ENCODE data around the gene RAMP1.

RAMP1 gene

DNA sequence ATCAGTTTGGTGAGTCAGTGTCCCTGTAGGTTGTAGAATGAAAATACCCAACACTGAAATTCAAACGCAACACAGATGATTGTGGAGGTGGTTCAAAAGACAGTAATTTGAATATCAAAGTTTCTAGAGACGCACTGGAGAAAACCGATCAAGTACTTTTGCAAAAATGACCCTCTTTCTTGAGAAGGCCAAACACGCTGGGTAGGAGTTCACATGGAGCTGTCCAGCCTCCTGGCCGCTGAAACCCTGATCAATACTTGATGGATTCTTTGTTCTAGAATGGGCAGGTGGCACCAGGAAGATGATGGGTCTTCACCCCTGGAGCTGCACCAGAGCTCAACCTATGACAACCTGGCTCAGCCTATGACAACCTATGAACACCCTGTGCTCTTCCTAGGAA is 67.7 kb downstream of the RAMP1 start:
- no peak for DNase-seq (ENCODE audit: low read depth)
- TF ChIP-seq, protein P1, sequence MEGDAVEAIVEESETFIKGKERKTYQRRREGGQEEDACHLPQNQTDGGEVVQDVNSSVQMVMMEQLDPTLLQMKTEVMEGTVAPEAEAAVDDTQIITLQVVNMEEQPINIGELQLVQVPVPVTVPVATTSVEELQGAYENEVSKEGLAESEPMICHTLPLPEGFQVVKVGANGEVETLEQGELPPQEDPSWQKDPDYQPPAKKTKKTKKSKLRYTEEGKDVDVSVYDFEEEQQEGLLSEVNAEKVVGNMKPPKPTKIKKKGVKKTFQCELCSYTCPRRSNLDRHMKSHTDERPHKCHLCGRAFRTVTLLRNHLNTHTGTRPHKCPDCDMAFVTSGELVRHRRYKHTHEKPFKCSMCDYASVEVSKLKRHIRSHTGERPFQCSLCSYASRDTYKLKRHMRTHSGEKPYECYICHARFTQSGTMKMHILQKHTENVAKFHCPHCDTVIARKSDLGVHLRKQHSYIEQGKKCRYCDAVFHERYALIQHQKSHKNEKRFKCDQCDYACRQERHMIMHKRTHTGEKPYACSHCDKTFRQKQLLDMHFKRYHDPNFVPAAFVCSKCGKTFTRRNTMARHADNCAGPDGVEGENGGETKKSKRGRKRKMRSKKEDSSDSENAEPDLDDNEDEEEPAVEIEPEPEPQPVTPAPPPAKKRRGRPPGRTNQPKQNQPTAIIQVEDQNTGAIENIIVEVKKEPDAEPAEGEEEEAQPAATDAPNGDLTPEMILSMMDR (IDR thresholded peaks at IDR 0.05; ENCODE audit: low read depth, low read length, missing control alignments) = no peak
- no peak overlapping the region for H3K4me3 ChIP-seq (ENCODE audit: low read depth, low read length)

DNA sequence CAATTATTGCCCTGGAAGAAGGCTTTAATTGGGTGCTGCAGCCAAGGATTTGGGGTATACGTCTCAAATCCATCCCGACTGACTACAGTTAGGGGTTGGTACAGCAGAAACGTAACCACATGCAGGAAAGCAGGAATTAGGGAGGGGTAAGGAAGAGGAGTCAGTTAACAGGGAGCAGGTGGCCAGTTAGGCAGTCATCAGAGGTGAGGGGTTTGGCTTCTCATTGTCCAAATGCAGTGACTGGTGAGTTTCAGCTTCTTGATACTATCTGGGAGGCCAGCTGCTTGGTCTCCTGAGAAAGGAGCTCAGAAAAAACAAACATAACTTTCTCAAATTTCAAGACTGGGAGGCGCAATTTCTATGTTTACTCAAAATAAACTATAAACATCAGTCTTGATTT is 68.6 kb downstream of the RAMP1 start:
- TF ChIP-seq, protein P1 (IDR thresholded peaks at IDR 0.05; ENCODE audit: low read depth, low read length, missing control alignments) = no peak
- DNase-seq (ENCODE audit: low read depth) = no peak

DNA sequence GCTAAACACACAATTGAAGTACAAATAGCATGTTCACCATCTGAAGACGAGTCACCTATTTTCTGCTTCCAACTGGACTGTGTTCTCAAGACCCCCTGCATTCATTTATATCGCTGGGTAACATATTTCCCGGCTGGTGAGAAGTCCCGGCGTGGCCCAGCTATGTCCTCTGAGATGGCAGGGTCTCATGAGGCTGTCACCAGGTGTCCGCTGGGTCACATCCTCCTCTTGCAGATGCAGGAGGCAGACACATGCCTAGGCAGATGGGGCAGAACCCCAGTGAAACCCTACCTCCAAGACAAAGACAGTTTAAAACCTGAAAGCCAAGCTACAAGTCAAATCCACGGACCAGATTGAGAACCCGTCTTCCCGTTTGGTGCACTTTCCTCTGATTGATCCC is 70.6 kb downstream of the RAMP1 start:
- DNase-seq (ENCODE audit: low read depth) = no peak
- TF ChIP-seq, protein P1 (IDR thresholded peaks at IDR 0.05; ENCODE audit: low read depth, low read length, missing control alignments) = no peak
- H3K4me3 ChIP-seq (ENCODE audit: low read depth, low read length) = no peak overlapping the region

More for the DNA sequence above, 68.6 kb downstream of the RAMP1 start:
- no peak overlapping the region for H3K4me3 ChIP-seq (ENCODE audit: low read depth, low read length)

DNA sequence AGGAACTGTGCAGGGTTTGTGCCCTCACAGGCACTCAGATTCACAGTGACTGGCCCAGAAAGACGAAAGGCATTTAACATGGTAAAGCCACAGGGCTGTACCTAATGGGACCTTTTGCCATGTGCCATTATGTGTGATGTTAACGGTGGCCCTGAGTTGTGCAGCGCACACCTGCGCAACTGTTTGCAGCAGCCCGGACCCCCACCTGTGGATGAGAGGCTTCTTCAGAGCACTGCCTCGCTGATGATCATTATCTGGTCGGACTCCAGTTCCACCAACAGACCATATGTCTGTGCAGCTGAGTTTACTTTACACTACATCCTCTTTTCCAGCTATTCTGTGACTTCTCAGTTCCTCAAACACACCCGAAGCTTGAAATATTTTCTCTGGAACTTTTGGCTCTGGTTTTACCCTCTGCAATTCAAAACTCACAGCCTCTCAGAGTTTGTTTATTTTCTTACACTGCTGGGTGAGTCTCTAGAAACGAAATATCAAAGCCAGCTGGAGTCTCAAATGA is 71.8 kb downstream of the RAMP1 start:
- TF ChIP-seq, protein P1 (IDR thresholded peaks at IDR 0.05; ENCODE audit: low read depth, low read length, missing control alignments) = no peak
- no peak for DNase-seq (ENCODE audit: low read depth)
- no peak overlapping the region for H3K4me3 ChIP-seq (ENCODE audit: low read depth, low read length)

DNA sequence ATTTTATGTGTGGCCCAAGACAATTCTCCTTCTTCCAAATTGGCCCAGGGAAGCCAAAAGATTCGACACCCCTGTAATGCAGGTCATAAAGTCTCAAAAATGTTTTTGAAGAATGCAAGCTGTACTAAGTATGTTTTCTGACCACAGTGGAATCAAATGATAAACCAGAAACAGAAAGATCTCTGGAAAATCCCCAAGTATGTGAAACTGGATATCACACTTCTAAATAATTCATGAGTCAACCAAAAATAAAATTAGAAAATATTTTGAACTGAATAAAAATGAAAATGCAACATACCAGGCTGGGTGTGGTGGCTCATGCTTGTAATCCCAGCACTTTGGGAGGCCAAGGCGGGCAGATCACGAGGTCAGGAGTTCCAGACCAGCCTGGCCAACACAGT is 73.3 kb downstream of the RAMP1 start:
- TF ChIP-seq, protein P1 (IDR thresholded peaks at IDR 0.05; ENCODE audit: low read depth, low read length, missing control alignments) = no peak
- DNase-seq (ENCODE audit: low read depth) = no peak
- no peak overlapping the region for H3K4me3 ChIP-seq (ENCODE audit: low read depth, low read length)

DNA sequence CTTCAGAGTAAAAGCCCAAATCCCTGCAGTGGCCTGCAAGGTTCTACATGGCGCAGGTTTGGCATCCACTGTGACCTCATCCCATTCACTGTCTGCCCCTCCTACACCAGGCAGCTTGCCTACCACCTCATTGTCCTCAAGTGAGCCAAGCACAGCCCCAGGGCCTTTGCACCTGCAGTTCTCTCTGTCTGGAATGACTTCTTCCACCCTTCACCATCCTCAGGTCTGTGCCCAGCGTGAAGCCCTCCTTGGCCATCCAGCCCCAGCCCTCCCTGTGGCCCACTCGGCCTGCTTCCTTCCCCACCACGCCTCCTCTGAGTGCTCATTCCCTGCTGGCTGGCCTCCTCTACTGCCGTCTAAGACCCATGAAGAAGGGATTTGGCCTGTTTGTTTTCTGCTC is 74.8 kb downstream of the RAMP1 start:
- DNase-seq (ENCODE audit: low read depth) = no peak
- TF ChIP-seq, protein P1 (IDR thresholded peaks at IDR 0.05; ENCODE audit: low read depth, low read length, missing control alignments) = no peak

DNA sequence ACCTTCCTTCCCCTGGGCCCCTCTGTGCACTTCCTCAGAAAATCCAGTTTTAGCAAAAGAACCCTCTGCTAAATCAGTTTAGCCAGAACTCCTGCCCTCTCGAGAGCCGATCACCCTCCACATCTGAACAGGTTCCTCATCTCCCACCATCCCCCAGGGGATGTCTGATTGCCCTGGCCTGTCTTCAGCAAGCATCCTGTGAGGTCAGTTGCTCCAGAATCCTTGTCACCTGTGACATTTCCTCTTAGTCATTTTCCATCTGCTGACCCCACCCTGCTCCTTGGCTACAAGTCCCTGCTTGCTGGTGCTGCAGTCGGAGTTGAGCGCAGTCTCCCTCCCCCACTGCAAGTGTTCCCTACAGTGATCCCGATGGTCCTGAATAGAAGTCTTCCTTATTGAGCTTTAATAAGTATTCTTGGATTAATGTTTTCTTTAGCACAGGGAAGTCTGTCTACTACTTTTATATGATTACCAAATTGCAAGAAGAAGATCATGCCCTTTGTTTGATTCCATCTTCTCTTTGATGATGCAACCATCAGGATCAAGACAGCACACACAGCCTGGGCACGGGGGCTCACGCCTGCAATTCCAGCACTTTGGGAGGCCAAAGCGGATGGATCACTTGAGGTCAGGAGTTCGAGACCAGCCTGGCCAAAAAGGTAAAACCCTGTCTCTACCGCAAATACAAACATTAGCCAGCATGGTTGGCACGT is 76.5 kb downstream of the RAMP1 start:
- TF ChIP-seq, protein P1 (IDR thresholded peaks at IDR 0.05; ENCODE audit: low read depth, low read length, missing control alignments) = no peak
- no peak for DNase-seq (ENCODE audit: low read depth)
- no peak overlapping the region for H3K4me3 ChIP-seq (ENCODE audit: low read depth, low read length)

More for the DNA sequence above, 74.8 kb downstream of the RAMP1 start:
- no peak overlapping the region for H3K4me3 ChIP-seq (ENCODE audit: low read depth, low read length)
